GM12878 (cell line): ENCODE measurements around the gene MUC13. TPM values are rescaled to one million over a fixed set of nuclear protein-coding genes. Genes with fewer than 3 reads are reported as not detected.

ENCODE experiments used
- ATAC-seq: fragments of 200-7000 bp; cut with Tn5 transposase; 3 replicates; pipeline ENCODE4 v1.9.1; 2020; ENCODE audit warnings: mild to moderate bottlenecking, moderate library complexity
- BruUV-seq: library from RNA; stranded (reverse); fragments of 400-500 nt; replicated peaks from 2 replicates; lab custom pipeline; 2021; lab: Mats Ljungman, UMichigan
- CTCF ChIA-PET: fragments of 300-600 bp; sonication (Branson Sonifier 250); formaldehyde crosslinking; extraction: SDS; loops from one replicate; lab custom pipeline; 2021; ENCODE audit warnings: inconsistent platforms; lab: Yijun Ruan, JAX
- POLR2A ChIA-PET: fragments of 350-600 bp; formaldehyde crosslinking; extraction: SDS; loops from one replicate; lab custom pipeline; 2021; ENCODE audit warnings: inconsistent platforms; lab: Charles Lee
- RAD21 ChIA-PET: fragments of 300-600 bp; sonication (Branson Sonifier 250); formaldehyde crosslinking; loops from one replicate; lab custom pipeline; 2023; ENCODE audit warnings: antibody characterized with exemption; ENCODE audit not compliant: unreplicated experiment; lab: Charles Lee
- SMC1A ChIA-PET: fragments of 300-600 bp; sonication (Branson Sonifier 250); formaldehyde crosslinking; loops from one replicate; lab custom pipeline; 2023; ENCODE audit not compliant: unreplicated experiment, uncharacterized antibody; lab: Charles Lee
- DNase-seq: peaks from one replicate; pipeline ENCODE4 v3.0.0-alpha.2; 2011; ENCODE audit warnings: low read depth, low spot score
- FAIRE-seq: peaks from 3 replicates; lab custom pipeline; 2011; peaks lifted over from hg19 to GRCh38; lab: Jason Lieb, UNC
- H2AFZ ChIP-seq: 2 replicates; pipeline ENCODE4 v1.6.0; 2011; ENCODE audit warnings: low read depth, low read length, control low read depth; ENCODE audit not compliant: control insufficient read depth
- H3K27ac ChIP-seq: 2 replicates; pipeline ENCODE4 v1.5.1; 2011; ENCODE audit warnings: control low read depth; ENCODE audit not compliant: control insufficient read depth, insufficient read depth
- H3K27me3 ChIP-seq, 2 experiments: replicated peaks in 1 of 2; 2 replicates each; pipeline versions ENCODE4 v1.6.0 to v1.6.1; 2011; ENCODE audit warnings: low read length in 1 of 2; ENCODE audit not compliant: control insufficient read depth in 2 of 2, insufficient read depth in 2 of 2
- H3K36me3 ChIP-seq, 2 experiments: 2 replicates each; pipeline ENCODE4 v1.5.1; 2011; ENCODE audit warnings: low read length in 1 of 2; ENCODE audit not compliant: control insufficient read depth in 2 of 2, insufficient read depth in 2 of 2
- H3K4me1 ChIP-seq: 2 replicates; pipeline ENCODE4 v1.6.1; 2011; ENCODE audit warnings: mild to moderate bottlenecking, low read length, moderate library complexity, mixed read lengths; ENCODE audit not compliant: control insufficient read depth, insufficient read depth
- H3K4me2 ChIP-seq: 2 replicates; pipeline ENCODE4 v1.6.0; 2011; ENCODE audit warnings: control low read depth; ENCODE audit not compliant: control insufficient read depth, insufficient read depth
- H3K4me3 ChIP-seq: fragments of 200-600 bp; sonication (generic); 2 replicates; pipeline ENCODE4 v1.5.1; 2016
- H3K79me2 ChIP-seq: 2 replicates; pipeline ENCODE4 v1.6.0; 2011; ENCODE audit warnings: low read length; ENCODE audit not compliant: control insufficient read depth, insufficient read depth
- H3K9ac ChIP-seq: 2 replicates; pipeline ENCODE4 v1.8.0; 2011; ENCODE audit warnings: low read length, control low read depth, mixed read lengths; ENCODE audit not compliant: control insufficient read depth, insufficient read depth
- H3K9me3 ChIP-seq: replicated peaks from 3 replicates; pipeline ENCODE4 v1.5.1; 2011; ENCODE audit warnings: mild to moderate bottlenecking, low read length; ENCODE audit not compliant: control insufficient read depth, insufficient read depth
- H4K20me1 ChIP-seq: 2 replicates; pipeline ENCODE4 v1.6.0; 2011; ENCODE audit not compliant: control insufficient read depth, insufficient read depth
- BMI1 ChIP-seq: fragments of 450-650 bp; IDR thresholded peaks from 2 replicates; pipeline ENCODE4 v1.6.1; 2016; ENCODE audit warnings: mild to moderate bottlenecking, moderate library complexity, borderline replicate concordance
- BRCA1 ChIP-seq: IDR thresholded peaks from 2 replicates; pipeline ENCODE4 v1.6.1; 2011; ENCODE audit warnings: low read depth, low read length, improper control_type of control experiment
- EGR1 ChIP-seq, 2 experiments: IDR thresholded peaks; 1 replicate in 1 of 2; 2 replicates in 1 of 2; pipeline ENCODE4 v1.6.1; 2011 to 2012; ENCODE audit warnings: low read depth in 2 of 2, low read length in 2 of 2, borderline replicate concordance in 1 of 2, mild to moderate bottlenecking in 1 of 2, moderate library complexity in 1 of 2
- EP300 ChIP-seq, 2 experiments: fragments of 150-350 bp in 1 of 2; IDR thresholded peaks; 2 replicates each; pipeline ENCODE4 v1.6.1; 2011 to 2012; ENCODE audit warnings: low read depth in 2 of 2, low read length in 2 of 2, borderline replicate concordance in 1 of 2, improper control_type of control experiment in 1 of 2, inconsistent platforms in 1 of 2; ENCODE audit not compliant: control insufficient read depth in 1 of 2
- ETV6 ChIP-seq, 2 experiments: fragments of 450-650 bp in 1 of 2; IDR thresholded peaks in 1 of 2; conservative IDR thresholded peaks in 1 of 2; 2 replicates each; pipeline ENCODE4 v1.6.1; 2014; ENCODE audit warnings: antibody characterized with exemption in 1 of 2, borderline replicate concordance in 1 of 2, low read depth in 1 of 2, mild to moderate bottlenecking in 1 of 2, moderate library complexity in 1 of 2
- GABPA ChIP-seq: IDR thresholded peaks from 2 replicates; pipeline ENCODE4 v1.6.1; 2014; ENCODE audit warnings: antibody characterized with exemption, low read depth, mild to moderate bottlenecking, inconsistent platforms
- HDGF ChIP-seq: fragments of 450-650 bp; IDR thresholded peaks from 2 replicates; pipeline ENCODE4 v1.6.1; 2016; ENCODE audit warnings: antibody characterized with exemption
- LARP7 ChIP-seq: fragments of 450-650 bp; IDR thresholded peaks from 2 replicates; pipeline ENCODE4 v1.6.1; 2017; ENCODE audit warnings: mild to moderate bottlenecking
- MAX ChIP-seq: IDR thresholded peaks from 2 replicates; pipeline ENCODE4 v1.6.1; 2012; ENCODE audit warnings: low read depth, low read length, improper control_type of control experiment
- MTA2 ChIP-seq: fragments of 450-650 bp; IDR thresholded peaks from 2 replicates; pipeline ENCODE4 v1.6.1; 2016; ENCODE audit warnings: low read depth, mild to moderate bottlenecking, moderate library complexity
- MYC ChIP-seq: IDR thresholded peaks from 2 replicates; pipeline ENCODE4 v1.6.1; 2011; ENCODE audit warnings: mild to moderate bottlenecking, low read length, moderate library complexity, inconsistent platforms; ENCODE audit not compliant: insufficient read depth, insufficient replicate concordance, insufficient read length, severe bottlenecking
- RB1 ChIP-seq: fragments of 450-650 bp; formaldehyde crosslinking; IDR thresholded peaks from 2 replicates; pipeline ENCODE4 v1.6.1; 2017; ENCODE audit warnings: mild to moderate bottlenecking, borderline replicate concordance
- TCF12 ChIP-seq: IDR thresholded peaks from 2 replicates; pipeline ENCODE4 v1.6.1; 2011; ENCODE audit warnings: low read depth, mild to moderate bottlenecking, low read length
- USF2 ChIP-seq: IDR thresholded peaks from 2 replicates; pipeline ENCODE4 v1.6.1; 2011; ENCODE audit warnings: low read depth, low read length, improper control_type of control experiment, borderline replicate concordance
- WRNIP1 ChIP-seq: IDR thresholded peaks from 2 replicates; pipeline ENCODE4 v1.6.1; 2011; ENCODE audit warnings: low read depth, low read length, improper control_type of control experiment, borderline replicate concordance
- WGBS: methylation state at CpG from one replicate; pipeline ENCODE4 v1.1.6; 2016; ENCODE audit warnings: low lambda C conversion rate; ENCODE audit not compliant: insufficient replicate concordance, insufficient coverage; ENCODE audit errors: missing lambda C conversion rate; 5-methylcytosine and 5-hydroxymethylcytosine counted together
- in situ Hi-C: fragments of 300-500 bp; cut with MboI; formaldehyde crosslinking; loops from 9 replicates; pipeline ENCODE4 v1.14.3; 2018; ENCODE audit warnings: mixed read lengths
- intact Hi-C: fragments of 100-400 bp; cut with micrococcal nuclease; formaldehyde crosslinking; loops from one replicate; pipeline ENCODE4 v1.14.2; 2022; ENCODE audit not compliant: unreplicated experiment
- polyA plus RNA-seq, 11 experiments: library from polyadenylated mRNA; depleted of rRNA in 4 of 11; unstranded in 6 of 11; stranded (reverse) in 5 of 11; fragments of >200 nt; fragmentation: Nextera tagmentation in 4 of 11; fragmentation: Illumina TruSeq in 1 of 11; extraction: Ambion mirVana in 4 of 11; extraction: Trizol in 1 of 11; gene quantifications; 1 replicate in 1 of 11; 2 replicates in 10 of 11; pipeline versions ENCODE4 v1.2.1 to v1.2.3, GENCODE V29; 2011 to 2016; ENCODE audit warnings: inconsistent platforms in 2 of 11, missing spikeins in 2 of 11, low read depth in 1 of 11
- total RNA-seq, 4 experiments: library from RNA; depleted of rRNA in 3 of 4; stranded (reverse); fragments of >200 nt in 3 of 4; fragmentation: Illumina TruSeq in 1 of 4; extraction: Trizol in 1 of 4; gene quantifications; 2 replicates each; pipeline versions ENCODE4 v1.2.1 to v1.2.3, GENCODE V29; 2013 to 2021
- TF ChIP-seq, protein P1 (sequence below): fragments of 450-650 bp; IDR thresholded peaks from 2 replicates; pipeline ENCODE4 v1.6.1; 2017; ENCODE audit warnings: mild to moderate bottlenecking, moderate library complexity

Gene MUC13
- total and polyA plus RNA-seq, 10 of the 15 experiments (the other 5 are each of a cell fraction or from before 2014, with no cell fraction given) = 0.27 to 60.1 (median 0.76) TPM

GRCh38 chr3:124884474-124885101 is 50.0 kb downstream of the MUC13 start:
- no peak for FAIRE-seq
- TF ChIP-seq EGR1 (IDR thresholded peaks at IDR 0.05; ENCODE audit: borderline replicate concordance in 1 of 2, low read depth in 2 of 2, low read length in 2 of 2) = no peak
- TF ChIP-seq EP300 (IDR thresholded peaks at IDR 0.05; ENCODE audit: borderline replicate concordance in 1 of 2, control insufficient read depth in 1 of 2, low read depth in 2 of 2, low read length in 2 of 2) = no peak
- TF ChIP-seq WRNIP1 = no peak
- no peak for TF ChIP-seq RB1
- no peak for TF ChIP-seq MTA2
- no peak for TF ChIP-seq GABPA
- TF ChIP-seq BRCA1 = no peak
- no peak for TF ChIP-seq ETV6 (conservative IDR thresholded peaks at IDR 0.05 in 1 of 2, IDR thresholded peaks at IDR 0.05 in 1 of 2; ENCODE audit: borderline replicate concordance in 1 of 2, low read depth in 1 of 2)
- TF ChIP-seq MYC = no peak
- no peak for TF ChIP-seq TCF12
- no peak for TF ChIP-seq USF2
- no peak for TF ChIP-seq HDGF
- TF ChIP-seq, protein P1, sequence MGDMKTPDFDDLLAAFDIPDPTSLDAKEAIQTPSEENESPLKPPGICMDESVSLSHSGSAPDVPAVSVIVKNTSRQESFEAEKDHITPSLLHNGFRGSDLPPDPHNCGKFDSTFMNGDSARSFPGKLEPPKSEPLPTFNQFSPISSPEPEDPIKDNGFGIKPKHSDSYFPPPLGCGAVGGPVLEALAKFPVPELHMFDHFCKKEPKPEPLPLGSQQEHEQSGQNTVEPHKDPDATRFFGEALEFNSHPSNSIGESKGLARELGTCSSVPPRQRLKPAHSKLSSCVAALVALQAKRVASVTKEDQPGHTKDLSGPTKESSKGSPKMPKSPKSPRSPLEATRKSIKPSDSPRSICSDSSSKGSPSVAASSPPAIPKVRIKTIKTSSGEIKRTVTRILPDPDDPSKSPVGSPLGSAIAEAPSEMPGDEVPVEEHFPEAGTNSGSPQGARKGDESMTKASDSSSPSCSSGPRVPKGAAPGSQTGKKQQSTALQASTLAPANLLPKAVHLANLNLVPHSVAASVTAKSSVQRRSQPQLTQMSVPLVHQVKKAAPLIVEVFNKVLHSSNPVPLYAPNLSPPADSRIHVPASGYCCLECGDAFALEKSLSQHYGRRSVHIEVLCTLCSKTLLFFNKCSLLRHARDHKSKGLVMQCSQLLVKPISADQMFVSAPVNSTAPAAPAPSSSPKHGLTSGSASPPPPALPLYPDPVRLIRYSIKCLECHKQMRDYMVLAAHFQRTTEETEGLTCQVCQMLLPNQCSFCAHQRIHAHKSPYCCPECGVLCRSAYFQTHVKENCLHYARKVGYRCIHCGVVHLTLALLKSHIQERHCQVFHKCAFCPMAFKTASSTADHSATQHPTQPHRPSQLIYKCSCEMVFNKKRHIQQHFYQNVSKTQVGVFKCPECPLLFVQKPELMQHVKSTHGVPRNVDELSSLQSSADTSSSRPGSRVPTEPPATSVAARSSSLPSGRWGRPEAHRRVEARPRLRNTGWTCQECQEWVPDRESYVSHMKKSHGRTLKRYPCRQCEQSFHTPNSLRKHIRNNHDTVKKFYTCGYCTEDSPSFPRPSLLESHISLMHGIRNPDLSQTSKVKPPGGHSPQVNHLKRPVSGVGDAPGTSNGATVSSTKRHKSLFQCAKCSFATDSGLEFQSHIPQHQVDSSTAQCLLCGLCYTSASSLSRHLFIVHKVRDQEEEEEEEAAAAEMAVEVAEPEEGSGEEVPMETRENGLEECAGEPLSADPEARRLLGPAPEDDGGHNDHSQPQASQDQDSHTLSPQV = no peak
- TF ChIP-seq LARP7 = no peak
- TF ChIP-seq MAX = no peak
- TF ChIP-seq BMI1 = no peak

More at GRCh38 chr3:124884474-124885101, 50.0 kb downstream of the MUC13 start:
- CTCF ChIA-PET = interaction anchor here (0.7 kb wide), 3 partner anchors 28 to 823 kb away, joined by 3 to 4 read pairs (median 3); no protein-coding TSS in a partner anchor
- BruUV-seq = no TSS peak
- RAD21 ChIA-PET = no interaction called here
- DNase-seq (no peak), ATAC-seq (no peak)
- Histone ChIP-seq H3K27me3 (peaks cover 0 to 4% of the 10 kb centered on the region in 2 experiments; a peak in 3 of 4 replicates), H3K4me1 (no peaks in the 10 kb centered on the region), H3K9ac (no peak overlapping the region), H4K20me1 (no peaks in the 10 kb centered on the region), H3K36me3 (no peaks in the 10 kb centered on the region), H3K27ac (no peak overlapping the region), H3K79me2 (no peaks in the 10 kb centered on the region), H2AFZ (no peak overlapping the region), H3K4me2 (no peak overlapping the region), H3K9me3 (no peaks in the 10 kb centered on the region), H3K4me3 (no peak overlapping the region)
- POLR2A ChIA-PET = no interaction called here
- WGBS = 64% methylated on average over 7 of the region's 7 CpGs
- intact Hi-C loops (no loop called here), in situ Hi-C loops (no loop called here)
- SMC1A ChIA-PET = interaction anchor here (1.1 to 1.8 kb wide), 6 partner anchors 8 to 123 kb away, joined by 3 to 5 read pairs (median 3); no protein-coding TSS in a partner anchor
